NCI-H2196 treated with DMSO at 0.1 percent for 48 hours (cell line): ENCODE measurements around the gene PURB.
"Not testable (repeated sequence)": the region's sequence is repeated elsewhere in the genome, so short reads cannot be mapped to it uniquely, and the experiment has no call there.

ENCODE experiments used
- DNase-seq: peaks from one replicate; lab custom pipeline; 2025; ENCODE audit not compliant: unreplicated experiment; lab: John Stamatoyannopoulos, UW

PURB gene

GRCh38 chr7:44891791-44892190 is 6.5 kb upstream of the PURB start:
- no peak for DNase-seq

- DNase-seq = no peak
Observed at GRCh38 chr7:44891372-44891771, 6.0 kb upstream of the PURB start.

- no peak for DNase-seq
Observed at GRCh38 chr7:44889086-44889781, 3.9 kb upstream of the PURB start.

GRCh38 chr7:44887293-44887692 is 2.0 kb upstream of the PURB start:
- no peak for DNase-seq

- DNase-seq = no peak
Observed at GRCh38 chr7:44884621-44885393, 523 bp downstream of the PURB start.

GRCh38 chr7:44883961-44884620 is 1.2 kb downstream of the PURB start:
- no peak for DNase-seq

- DNase-seq = no peak
Observed at GRCh38 chr7:44882899-44883298, 2.4 kb downstream of the PURB start.

GRCh38 chr7:44881610-44882009 is 3.7 kb downstream of the PURB start:
- no peak for DNase-seq

GRCh38 chr7:44881066-44881600 is 4.2 kb downstream of the PURB start:
- no peak for DNase-seq

GRCh38 chr7:44880317-44881018 is 4.9 kb downstream of the PURB start:
- DNase-seq = no peak

- no peak for DNase-seq
Observed at GRCh38 chr7:44876393-44876792, 8.9 kb downstream of the PURB start.

- DNase-seq = no peak
Observed at GRCh38 chr7:44875241-44875640, 10.1 kb downstream of the PURB start.

- no peak for DNase-seq
Observed at GRCh38 chr7:44872787-44873186, 12.5 kb downstream of the PURB start.

GRCh38 chr7:44871918-44872317 is 13.4 kb downstream of the PURB start:
- DNase-seq = not testable (repeated sequence)

- not testable (repeated sequence) for DNase-seq
Observed at GRCh38 chr7:44870780-44871179, 14.6 kb downstream of the PURB start.

- DNase-seq = not testable (repeated sequence)
Observed at GRCh38 chr7:44870336-44870735, 15.0 kb downstream of the PURB start.

GRCh38 chr7:44867073-44867995 is 18.0 kb downstream of the PURB start:
- peak; percentile 64 for DNase-seq

GRCh38 chr7:44861949-44862348 is 23.4 kb downstream of the PURB start:
- DNase-seq = not testable (repeated sequence)

GRCh38 chr7:44858161-44858560 is 27.2 kb downstream of the PURB start:
- DNase-seq = no peak
